ENCODE measurements around the gene ATP2B3. TPM values are rescaled to one million over a fixed set of nuclear protein-coding genes. Genes with fewer than 3 reads are reported as not detected.

Gene ATP2B3
- total and polyA plus RNA-seq, 11 donors: 0.12 TPM; not detected in 10

DNA sequence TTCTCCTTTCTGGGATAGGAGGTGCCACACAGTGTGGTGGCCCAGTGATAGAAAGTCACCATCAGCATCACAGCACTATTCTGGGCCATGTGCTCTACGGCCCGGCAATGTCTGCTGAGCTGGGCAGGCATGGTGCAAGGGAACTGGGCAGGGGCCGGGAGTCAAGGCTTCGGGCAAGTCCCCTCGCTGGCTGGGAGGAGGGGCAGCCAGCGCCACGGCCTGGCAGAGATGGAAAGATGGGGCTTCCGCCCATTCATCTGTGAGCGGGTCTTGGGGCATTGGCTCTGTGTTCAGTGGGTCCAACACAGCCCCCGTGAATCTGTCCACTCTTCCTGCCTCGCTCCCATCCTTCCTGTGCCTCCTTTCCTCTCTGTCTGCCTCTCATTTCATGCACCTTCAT, 7.1 kb upstream of the ATP2B3 start:
- 58 to 72% (median 69%) methylated on average over 9 to 11 of the region's 11 CpGs for WGBS, 4 donors
- intact Hi-C loops (cut with DNase I): no loop called here
- Histone ChIP-seq H3K27me3 (peaks cover 0 to 8% (median 0%) of the 10 kb centered on the region in 9 donors), H3K27ac (no peak overlapping the region), H3K36me3 (peaks cover 0 to 5% (median 0%) of the 10 kb centered on the region in 9 donors), H3K4me3 (no peak overlapping the region), H3K9me3 (no peaks in the 10 kb centered on the region), H3K4me1 (peaks cover 0 to 7% (median 0%) of the 10 kb centered on the region in 12 donors)
- no peak for DNase-seq
- no peak for TF ChIP-seq POLR2A (IDR thresholded peaks at IDR 0.05)
- ATAC-seq: peak in 1 of 4 donors; percentile 9

DNA sequence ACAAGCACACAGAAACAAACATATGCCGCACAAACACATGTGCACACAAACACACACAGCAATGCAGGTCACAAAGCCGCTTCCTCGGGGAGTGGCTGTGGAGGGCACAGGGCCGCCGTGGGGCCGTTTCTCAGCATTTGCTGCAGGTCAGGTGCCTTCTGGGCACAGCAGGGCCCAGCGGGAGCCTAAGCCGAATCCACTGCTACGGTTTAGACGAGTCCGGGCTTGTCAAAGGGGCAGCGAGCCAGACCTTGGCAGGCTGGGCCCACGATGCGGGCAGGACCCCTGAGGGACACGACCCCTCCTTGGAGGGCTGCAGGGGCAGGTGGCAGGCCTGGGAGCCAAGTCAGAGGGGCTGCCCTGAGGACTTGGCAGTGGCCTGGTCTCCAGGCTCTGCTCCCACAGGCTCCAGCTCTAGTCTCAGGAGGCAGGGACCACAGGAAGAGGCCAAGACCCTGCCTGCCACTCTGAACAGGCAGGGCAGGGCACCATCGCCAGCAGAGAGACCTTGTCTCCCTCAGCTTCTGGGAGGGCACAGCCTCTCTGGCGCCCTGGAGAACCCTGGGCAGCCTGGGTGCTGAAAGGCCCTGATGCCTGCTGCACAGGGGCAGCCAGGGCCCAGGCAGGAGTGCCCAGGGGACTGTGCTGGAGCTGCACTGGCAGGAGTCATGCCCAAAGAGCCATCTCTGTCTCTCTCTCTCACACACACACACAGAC, 5.5 kb upstream of the ATP2B3 start:
- H3K4me3 ChIP-seq: no peak overlapping the region
- intact Hi-C loops (cut with DNase I): no loop called here
- H3K27me3 ChIP-seq: peaks cover 0 to 15% (median 0%) of the 10 kb centered on the region in 9 donors
- no peak overlapping the region for H3K27ac ChIP-seq
- WGBS, 4 donors: 61 to 86% (median 79%) methylated on average over 8 to 17 of the region's 17 CpGs
- ATAC-seq (no peak), DNase-seq (no peak)
- H3K36me3 ChIP-seq: peaks cover 0 to under 1% (median 0%) of the 10 kb centered on the region in 9 donors
- TF ChIP-seq POLR2A (IDR thresholded peaks at IDR 0.05): no peak
- TF ChIP-seq, protein P1, sequence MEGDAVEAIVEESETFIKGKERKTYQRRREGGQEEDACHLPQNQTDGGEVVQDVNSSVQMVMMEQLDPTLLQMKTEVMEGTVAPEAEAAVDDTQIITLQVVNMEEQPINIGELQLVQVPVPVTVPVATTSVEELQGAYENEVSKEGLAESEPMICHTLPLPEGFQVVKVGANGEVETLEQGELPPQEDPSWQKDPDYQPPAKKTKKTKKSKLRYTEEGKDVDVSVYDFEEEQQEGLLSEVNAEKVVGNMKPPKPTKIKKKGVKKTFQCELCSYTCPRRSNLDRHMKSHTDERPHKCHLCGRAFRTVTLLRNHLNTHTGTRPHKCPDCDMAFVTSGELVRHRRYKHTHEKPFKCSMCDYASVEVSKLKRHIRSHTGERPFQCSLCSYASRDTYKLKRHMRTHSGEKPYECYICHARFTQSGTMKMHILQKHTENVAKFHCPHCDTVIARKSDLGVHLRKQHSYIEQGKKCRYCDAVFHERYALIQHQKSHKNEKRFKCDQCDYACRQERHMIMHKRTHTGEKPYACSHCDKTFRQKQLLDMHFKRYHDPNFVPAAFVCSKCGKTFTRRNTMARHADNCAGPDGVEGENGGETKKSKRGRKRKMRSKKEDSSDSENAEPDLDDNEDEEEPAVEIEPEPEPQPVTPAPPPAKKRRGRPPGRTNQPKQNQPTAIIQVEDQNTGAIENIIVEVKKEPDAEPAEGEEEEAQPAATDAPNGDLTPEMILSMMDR (IDR thresholded peaks at IDR 0.05): no peak
- H3K9me3 ChIP-seq: no peaks in the 10 kb centered on the region
- peaks cover 0 to 7% (median 0%) of the 10 kb centered on the region in 12 donors for H3K4me1 ChIP-seq

GRCh38 chrX:153512501-153512893, 4.9 kb upstream of the ATP2B3 start:
- Histone ChIP-seq H3K4me3 (no peak overlapping the region), H3K4me1 (peaks cover 0 to 7% (median 0%) of the 10 kb centered on the region in 12 donors), H3K27me3 (peaks cover 0 to 21% (median 0%) of the 10 kb centered on the region in 9 donors), H3K9me3 (no peaks in the 10 kb centered on the region), H3K36me3 (no peaks in the 10 kb centered on the region), H3K27ac (no peak overlapping the region)
- DNase-seq (no peak), ATAC-seq (no peak)
- intact Hi-C loops (cut with DNase I): no loop called here
- TF ChIP-seq, protein P1 (IDR thresholded peaks at IDR 0.05): no peak
- TF ChIP-seq POLR2A (IDR thresholded peaks at IDR 0.05): no peak
- WGBS, 4 donors: 54 to 74% (median 59%) methylated on average over 3 of the region's 3 CpGs

DNA sequence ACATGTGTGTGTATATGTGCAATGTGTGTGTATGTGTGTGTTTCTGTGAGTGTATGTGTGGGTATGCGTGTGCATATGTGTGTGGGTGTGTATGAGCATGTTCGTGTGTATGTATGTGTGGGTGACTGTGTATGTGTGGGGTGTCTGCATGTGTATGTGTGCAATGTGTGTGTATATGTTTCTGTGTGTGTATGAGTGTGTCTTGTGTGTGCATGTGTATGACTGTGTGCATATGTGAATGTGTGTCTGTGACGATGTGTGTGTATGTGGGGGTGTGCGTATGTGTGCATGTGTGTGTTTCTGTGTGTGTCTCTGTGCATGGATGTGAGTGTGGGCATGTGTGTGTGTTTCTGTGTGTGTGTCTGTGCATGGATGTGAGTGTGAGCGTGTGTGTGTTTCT, 4.2 kb upstream of the ATP2B3 start:
- DNase-seq: no peak
- H3K4me1 ChIP-seq: peaks cover 0 to 10% (median 0%) of the 10 kb centered on the region in 12 donors
- no peaks in the 10 kb centered on the region for H3K36me3 ChIP-seq
- intact Hi-C loops (cut with DNase I): no loop called here
- H3K27ac ChIP-seq: no peak overlapping the region
- no peaks in the 10 kb centered on the region for H3K9me3 ChIP-seq
- H3K27me3 ChIP-seq: peaks cover 0 to 27% (median 2%) of the 10 kb centered on the region in 9 donors
- 68 to 80% (median 72%) methylated on average over 5 of the region's 5 CpGs for WGBS, 4 donors
- no peak for ATAC-seq
- H3K4me3 ChIP-seq: no peak overlapping the region
- TF ChIP-seq, protein P1 (IDR thresholded peaks at IDR 0.05): no peak
- TF ChIP-seq POLR2A (IDR thresholded peaks at IDR 0.05): no peak

Measured in heart left ventricle (tissue), 16 donors.